Smooth muscle cell of the coronary artery (primary cell): ENCODE data around the gene TMEM123. TPM values are rescaled to one million over a fixed set of nuclear protein-coding genes. Genes with fewer than 3 reads are reported as not detected.

ENCODE experiments used
- total RNA-seq: library from RNA; depleted of rRNA; stranded (reverse); fragments of >200 nt; gene quantifications from 2 replicates; pipeline ENCODE4 v1.2.3, GENCODE V29; 2014; ENCODE audit warnings: low replicate concordance

The TMEM123 gene, protein sequence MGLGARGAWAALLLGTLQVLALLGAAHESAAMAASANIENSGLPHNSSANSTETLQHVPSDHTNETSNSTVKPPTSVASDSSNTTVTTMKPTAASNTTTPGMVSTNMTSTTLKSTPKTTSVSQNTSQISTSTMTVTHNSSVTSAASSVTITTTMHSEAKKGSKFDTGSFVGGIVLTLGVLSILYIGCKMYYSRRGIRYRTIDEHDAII
- total RNA-seq: 60.4 and 86.6 TPM in 2 replicates

DNA sequence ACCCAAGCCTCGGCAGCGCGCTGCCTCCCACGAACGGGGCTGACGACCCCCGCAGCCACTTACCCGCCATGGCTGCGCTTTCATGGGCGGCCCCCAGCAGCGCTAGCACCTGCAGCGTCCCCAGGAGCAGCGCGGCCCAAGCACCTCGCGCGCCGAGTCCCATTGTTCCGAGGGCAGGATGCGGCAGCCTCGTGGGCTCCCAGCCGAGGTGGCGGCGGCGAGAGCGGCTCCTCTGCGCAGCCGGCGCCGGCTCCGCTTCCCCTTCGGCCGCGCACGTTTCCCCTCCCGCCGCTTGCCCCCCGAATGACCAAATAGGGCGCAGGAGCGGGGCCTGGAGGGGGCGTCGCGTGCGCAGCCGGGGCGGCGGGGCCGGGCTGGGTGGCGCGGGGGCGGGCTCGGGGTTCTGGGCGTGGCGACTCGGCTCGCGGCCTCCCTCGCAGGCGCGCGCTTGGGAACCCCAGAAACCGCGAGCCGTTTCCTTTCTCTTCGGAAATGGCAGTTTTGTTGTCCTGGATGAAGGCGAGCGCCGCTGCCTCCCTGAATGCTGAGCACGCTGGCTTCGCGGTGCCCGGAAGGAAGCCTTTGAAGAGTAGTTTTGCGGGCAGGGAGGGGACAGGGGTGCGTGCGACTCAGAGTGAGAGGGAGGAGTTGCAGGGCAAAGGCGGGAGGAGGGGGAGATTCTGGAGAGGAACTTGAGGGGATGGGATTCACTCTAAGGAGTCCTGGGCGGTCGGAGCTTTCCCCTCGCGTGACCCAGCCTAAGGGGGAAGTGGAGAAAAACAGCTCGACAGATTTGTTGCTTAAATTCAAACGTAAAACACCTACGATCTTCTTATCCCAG is at the start of gene TMEM123:
TMEM123 (minus strand) TSS at position 305 of the 841 bp plus-strand sequence; CDS start at position 163, 142 bp downstream.

DNA sequence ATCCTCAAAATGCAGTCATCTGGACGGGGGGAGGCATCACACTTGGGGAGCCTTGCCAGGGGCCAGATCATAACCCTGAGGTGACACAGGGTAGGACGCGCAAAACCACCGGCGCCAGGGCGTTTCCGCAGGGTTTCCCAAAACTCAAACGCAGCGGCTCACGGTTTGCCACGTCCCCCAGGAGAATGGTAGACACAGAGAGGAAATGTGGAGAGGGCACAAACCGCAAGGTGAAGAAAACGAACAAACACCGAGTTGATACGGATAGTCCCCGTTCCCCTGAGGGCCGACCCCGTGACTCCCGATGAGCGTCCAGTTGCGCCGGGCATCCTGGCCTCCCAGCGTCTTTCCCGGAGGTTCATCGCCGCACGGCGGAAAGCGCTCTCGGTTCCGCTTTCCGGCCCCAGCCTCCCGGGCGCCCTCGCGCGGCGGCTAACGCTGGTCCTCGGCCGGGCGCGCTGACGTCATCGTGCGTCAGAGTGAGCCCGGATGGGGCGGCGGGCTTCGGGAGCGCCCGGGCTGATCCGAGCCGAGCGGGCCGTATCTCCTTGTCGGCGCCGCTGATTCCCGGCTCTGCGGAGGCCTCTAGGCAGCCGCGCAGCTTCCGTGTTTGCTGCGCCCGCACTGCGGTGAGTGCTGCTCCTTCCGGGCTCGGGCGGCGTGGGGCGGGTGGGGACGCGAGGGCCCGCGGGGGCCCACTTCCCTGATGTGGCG is 105.7 kb downstream of the TMEM123 start, which contains the start of gene BIRC2:
BIRC2 (plus strand) TSS at position 467 of the 714 bp plus-strand sequence. CDS start 2,641 bp downstream, outside the sequence.

Other genes with a start within 250 kb of the TMEM123 start
- 0.23 and 0.47 TPM in 2 replicates for gene BIRC3, start 135.3 kb downstream of the TMEM123 start, total RNA-seq
- gene BIRC2, start 105.6 kb downstream of the TMEM123 start, total RNA-seq: 26.1 and 40.4 TPM in 2 replicates
- not detected in 2 replicates for gene MMP7, start 78.0 kb upstream of the TMEM123 start, total RNA-seq
- gene MMP20, start 172.6 kb upstream of the TMEM123 start, total RNA-seq: not detected in 2 replicates